ENCODE measurements around the gene DPEP3.

GRCh38 chr16:67986949-67987348 is 6.7 kb upstream of the DPEP3 start:
- TF ChIP-seq CTCF (IDR thresholded peaks at IDR 0.05) = no peak
- no peak for TF ChIP-seq POLR2A (IDR thresholded peaks at IDR 0.05)

Data from thyroid gland (tissue), 4 donors.